GM23248 (cell line): ENCODE data around the gene MACROH2A2.

Experiments used
- EZH2 ChIP-seq: fragments of 200-600 bp; sonication (generic); IDR thresholded peaks from 2 replicates; pipeline ENCODE4 v1.6.1; 2018; ENCODE audit warnings: antibody characterized with exemption, mild to moderate bottlenecking; ENCODE audit not compliant: insufficient read depth, poor library complexity, severe bottlenecking
- EZH2phosphoT487 ChIP-seq: fragments of 200-600 bp; sonication (generic); IDR thresholded peaks from 2 replicates; pipeline ENCODE4 v1.6.1; 2018; ENCODE audit warnings: antibody characterized with exemption, moderate library complexity, mild to moderate bottlenecking, low read depth; ENCODE audit not compliant: insufficient read depth

- TF ChIP-seq EZH2, result no peak
- no peak for TF ChIP-seq EZH2phosphoT487
These were observed 22.3 kb downstream of the MACROH2A2 start for GRCh38 chr10:70074971-70075370.
